Measurements from ENCODE around the gene PUM1.
"Not testable (repeated sequence)": the region's sequence is repeated elsewhere in the genome, so short reads cannot be mapped to it uniquely, and the experiment has no call there.

Gene PUM1

GRCh38 chr1:30957560-30958222, 107.8 kb downstream of the PUM1 start:
- no peak for DNase-seq

DNA sequence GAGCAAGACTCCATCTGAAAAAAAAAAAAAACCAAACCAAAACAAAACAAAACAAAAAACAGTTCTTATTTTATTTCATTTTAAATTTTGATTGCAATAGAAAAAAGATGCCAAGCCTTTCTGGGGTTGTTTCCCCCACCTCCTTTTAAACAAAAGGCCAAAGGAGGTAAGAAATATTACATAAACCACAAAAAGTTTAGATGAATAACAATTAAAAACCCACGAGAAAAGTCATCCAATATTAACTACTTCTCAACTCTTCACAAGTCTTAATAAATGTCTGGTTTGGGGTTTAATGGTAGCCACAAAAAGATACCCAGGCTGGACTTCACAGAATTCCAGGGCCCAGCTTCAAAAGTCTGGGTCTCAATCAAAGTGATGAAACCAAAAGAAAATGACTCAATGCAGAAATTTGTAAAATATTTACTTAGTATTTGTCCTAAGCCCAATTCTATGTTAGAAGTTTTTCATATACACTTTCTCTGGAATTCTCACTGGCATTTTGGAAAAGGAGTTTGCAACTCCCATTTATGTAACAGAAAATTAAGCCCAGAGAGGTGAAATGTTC, 110.0 kb downstream of the PUM1 start:
- no peak for DNase-seq

GRCh38 chr1:30953685-30954084, 111.8 kb downstream of the PUM1 start:
- no peak for DNase-seq

- no peak for DNase-seq
Measured at GRCh38 chr1:30952098-30952497, 113.4 kb downstream of the PUM1 start.

- no peak for DNase-seq
Measured at GRCh38 chr1:30950700-30951099, 114.8 kb downstream of the PUM1 start.

- no peak for DNase-seq
Measured at GRCh38 chr1:30950053-30950452, 115.5 kb downstream of the PUM1 start.

GRCh38 chr1:30949487-30949838, 116.1 kb downstream of the PUM1 start:
- not testable (repeated sequence) for DNase-seq

DNA sequence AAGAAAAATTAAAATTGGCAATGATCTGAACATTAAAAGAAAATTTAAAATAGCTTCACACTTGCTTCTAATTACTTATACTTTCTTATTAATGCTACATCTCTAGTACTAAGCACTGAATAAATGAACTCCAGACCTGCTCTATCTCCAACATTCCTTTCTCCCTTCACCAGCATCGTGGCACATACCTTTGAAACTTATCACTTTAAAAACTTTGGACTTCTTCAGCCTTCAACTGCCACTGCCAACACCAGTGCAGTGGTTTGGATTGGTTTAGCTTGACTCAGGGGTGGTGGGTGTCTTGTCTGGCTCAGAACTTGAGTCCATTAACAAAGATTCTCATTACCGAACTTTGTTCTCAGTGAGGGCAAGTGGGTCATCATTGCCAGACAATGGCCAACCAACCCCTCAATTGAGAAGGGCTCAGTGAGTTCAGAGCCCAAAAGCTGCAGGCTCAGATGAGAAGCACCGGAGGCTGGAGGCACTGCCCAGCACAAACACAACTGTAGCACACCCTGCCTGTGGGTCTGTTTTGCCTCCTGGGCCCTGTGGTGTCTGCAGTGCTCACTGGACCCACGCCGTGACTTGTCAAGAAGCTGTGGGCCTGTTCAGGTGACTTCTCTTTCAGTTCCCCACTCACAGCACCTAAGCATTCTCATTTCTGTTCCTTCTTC, 116.6 kb downstream of the PUM1 start:
- DNase-seq: not testable (repeated sequence)

DNA sequence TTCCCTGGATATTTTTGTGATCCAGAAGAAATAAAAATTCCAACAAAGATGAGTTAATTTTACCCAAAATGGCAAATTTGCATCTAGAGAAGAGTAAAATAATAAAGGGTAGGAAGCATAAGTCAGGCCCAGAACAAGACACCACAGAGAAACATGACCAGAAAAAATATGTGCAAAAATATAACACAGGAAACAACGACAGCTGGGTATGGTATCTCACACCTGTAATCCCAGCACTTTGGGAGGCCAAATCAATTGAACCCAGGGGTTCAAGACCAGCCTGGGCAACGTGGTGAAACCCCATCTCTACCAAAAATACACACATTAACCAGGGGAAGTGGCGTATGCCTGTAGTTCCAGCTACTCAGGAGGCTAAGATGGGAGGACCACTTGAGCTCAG, 117.2 kb downstream of the PUM1 start:
- DNase-seq: no peak

GRCh38 chr1:30947212-30947611, 118.3 kb downstream of the PUM1 start:
- DNase-seq: no peak

DNA sequence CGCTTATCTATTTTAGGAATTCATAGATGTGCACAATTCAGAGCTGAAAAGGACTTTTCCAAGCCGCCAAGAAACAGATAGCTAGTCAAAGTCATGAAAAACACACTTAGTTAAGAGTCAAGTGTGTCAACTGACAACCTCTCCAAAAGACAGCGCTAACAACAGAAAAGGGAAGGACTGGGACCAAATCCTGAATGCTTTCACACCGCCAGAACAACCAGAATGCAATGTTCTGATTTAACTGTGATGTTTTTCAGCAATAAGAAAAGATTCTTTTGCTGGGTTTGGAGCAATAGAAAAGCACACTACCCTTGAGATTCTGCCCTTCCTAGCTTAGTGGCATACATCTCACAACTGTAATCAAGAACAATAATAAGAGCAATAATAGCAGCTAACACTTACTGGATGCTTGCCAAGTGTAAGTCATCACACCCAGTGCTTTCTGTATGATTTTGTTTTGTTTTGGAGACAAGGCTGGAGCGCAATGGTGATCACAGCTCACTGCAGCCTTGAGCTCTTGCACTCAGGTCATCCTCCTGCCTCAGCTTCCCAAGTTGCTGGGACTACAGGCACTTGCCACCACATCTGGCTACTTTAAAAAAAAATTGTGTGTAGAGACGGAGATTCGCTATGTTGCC, 123.1 kb downstream of the PUM1 start:
- DNase-seq: peak in 1 of 3 donors; percentile 6

- no peak for DNase-seq
Measured at GRCh38 chr1:30940541-30940940, 125.0 kb downstream of the PUM1 start.

DNA sequence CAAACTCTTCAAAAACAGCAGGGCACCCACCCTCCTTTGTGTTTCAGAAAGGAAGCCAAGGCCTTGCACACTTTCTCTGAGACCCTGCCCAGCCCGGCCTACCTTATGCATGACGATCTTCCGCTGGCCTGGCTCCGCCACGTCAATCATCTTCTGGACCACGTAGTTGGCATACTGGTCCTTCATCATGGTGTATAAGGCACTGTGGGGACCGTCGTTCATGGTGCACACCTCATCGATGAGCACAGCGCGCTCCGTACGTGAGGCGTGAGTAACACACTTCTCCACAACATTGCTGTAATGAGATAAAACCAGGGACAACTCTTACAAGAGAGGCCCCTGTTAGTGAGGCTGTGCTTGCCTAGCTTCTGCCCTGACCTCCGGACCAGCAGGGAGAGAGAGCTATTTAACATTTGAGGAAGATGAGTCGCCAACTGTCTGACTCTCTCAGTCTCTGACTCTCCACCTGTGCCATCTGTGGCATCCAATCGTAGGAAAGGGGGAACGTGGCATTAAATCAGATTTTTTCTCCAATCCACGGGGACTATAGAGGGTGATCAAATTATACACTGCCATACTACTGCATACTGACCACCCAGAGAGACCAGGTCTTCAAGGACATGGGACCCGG, 128.9 kb downstream of the PUM1 start:
- DNase-seq: peak in 1 of 3 donors; percentile 11

DNA sequence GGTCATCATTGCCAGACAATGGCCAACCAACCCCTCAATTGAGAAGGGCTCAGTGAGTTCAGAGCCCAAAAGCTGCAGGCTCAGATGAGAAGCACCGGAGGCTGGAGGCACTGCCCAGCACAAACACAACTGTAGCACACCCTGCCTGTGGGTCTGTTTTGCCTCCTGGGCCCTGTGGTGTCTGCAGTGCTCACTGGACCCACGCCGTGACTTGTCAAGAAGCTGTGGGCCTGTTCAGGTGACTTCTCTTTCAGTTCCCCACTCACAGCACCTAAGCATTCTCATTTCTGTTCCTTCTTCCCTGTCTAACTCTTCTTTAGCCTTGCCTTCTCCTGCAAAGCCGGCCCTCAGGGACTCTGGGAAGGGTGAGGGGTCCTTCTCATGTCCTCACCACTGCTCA, 129.8 kb downstream of the PUM1 start:
- not testable (repeated sequence) for DNase-seq

DNA sequence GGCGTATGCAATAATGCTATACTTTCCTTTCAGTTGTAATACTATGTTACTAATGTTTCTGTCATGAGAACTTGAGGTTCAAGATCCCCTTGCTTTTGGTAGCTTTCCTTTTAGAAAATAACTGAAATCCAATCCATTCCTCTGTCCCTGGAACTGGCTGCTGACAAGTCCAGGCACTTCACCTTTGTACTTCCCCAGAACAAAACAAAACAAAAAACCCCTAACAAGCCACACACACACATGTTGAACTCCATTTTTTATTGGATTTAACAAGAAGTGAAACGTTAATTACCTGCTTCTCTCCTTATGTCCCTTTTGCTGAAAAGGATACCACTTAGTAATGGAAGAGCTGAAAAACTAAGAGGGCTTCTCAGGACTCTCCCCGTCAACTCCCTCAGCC, 130.9 kb downstream of the PUM1 start:
- peak in 1 of 3 donors; percentile 11 for DNase-seq

- DNase-seq: peak in 1 of 3 donors; percentile 16
Measured at GRCh38 chr1:30933874-30934252, 131.7 kb downstream of the PUM1 start.

- no peak for DNase-seq
Measured at GRCh38 chr1:30930631-30931173, 134.8 kb downstream of the PUM1 start.

DNA sequence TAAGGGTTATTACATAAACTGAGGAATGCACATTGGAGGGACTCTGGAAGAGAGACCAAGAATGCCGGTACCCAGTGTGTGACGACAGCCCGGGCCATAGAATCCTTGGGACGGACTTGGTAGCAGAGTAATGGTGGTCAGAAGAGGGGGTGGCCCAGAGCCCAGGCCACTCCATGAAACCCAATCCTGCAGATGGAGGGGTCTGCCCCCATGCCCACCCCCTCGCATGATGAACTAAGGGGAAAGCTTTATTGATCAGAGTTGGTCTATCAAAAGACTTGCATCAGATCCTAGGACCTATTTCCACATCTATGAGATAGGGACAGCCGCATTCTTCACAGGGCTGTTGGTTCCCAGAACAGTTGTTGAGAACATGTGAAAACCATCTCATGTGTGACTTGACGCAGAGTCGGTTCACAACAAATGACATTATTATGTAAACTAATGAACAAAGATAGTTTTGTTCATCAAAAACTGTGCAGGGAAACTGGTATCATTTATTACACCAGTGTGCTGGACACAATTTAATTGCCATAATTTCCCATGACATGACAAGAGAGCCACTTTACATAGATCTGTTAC, 135.5 kb downstream of the PUM1 start:
- DNase-seq: peak in 1 of 3 donors; percentile 15

GRCh38 chr1:30929135-30929889, 136.2 kb downstream of the PUM1 start:
- DNase-seq: peak; percentile 75 to 79 (median 76)

DNA sequence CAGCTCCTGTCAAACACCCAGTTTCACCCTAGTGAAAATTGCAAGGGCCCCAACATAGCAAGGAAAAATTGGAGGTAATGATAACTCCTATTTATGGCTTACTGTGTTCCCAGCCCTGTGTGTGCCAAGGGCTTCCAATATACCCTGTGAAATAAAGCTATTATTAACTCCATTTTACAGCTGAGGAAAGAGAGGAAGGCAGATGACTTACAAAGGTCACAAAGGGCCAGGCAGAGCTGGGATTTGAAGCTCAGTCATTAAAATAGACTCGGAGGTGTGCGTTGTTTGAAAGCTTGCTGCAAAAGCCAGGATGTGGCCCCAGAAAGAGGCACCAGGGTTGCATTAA, 136.8 kb downstream of the PUM1 start:
- DNase-seq: no peak

DNA sequence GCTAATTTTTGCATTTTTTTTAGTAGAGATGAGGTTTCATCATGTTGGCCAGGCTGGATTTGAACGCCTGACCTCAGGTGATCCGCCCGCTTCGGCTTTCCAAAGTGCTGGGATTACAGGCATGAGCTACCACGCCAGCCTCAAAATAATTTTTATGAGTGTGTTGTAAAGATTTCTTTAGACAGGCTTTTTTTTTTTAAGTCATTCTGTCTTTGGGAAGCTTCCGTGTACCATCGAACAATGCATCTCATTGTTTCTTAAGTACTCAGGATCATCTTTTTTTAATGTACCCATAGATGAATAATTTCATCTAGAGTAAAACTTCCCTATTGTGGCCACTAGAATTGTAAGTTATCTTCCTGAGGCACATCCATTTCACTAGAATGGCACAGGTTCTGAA, 137.3 kb downstream of the PUM1 start:
- no peak for DNase-seq

- no peak for DNase-seq
Measured at GRCh38 chr1:30927448-30927847, 138.1 kb downstream of the PUM1 start.

Measured in suppressor macrophage treated with lipopolysaccharide for 1 hour (primary cell).